ENCODE data around the gene FOXP1. TPM values are rescaled to one million over a fixed set of nuclear protein-coding genes. Genes with fewer than 3 reads are reported as not detected.

Gene FOXP1
- total and polyA plus RNA-seq, 2 of the 13 experiments (the other 11 are each of a cell fraction or from before 2014, with no cell fraction given): 40.4 to 59.0 TPM

GRCh38 chr3:71045917-71046282, 537.6 kb downstream of the FOXP1 start (continued):
- TF ChIP-seq ZNF276 (CRISPR knock-in tag; IDR thresholded peaks at IDR 0.05; ENCODE audit: low read depth) (no peak), ZNF468 (CRISPR knock-in tag; IDR thresholded peaks at IDR 0.05) (no peak), GPN1 (CRISPR knock-in tag; IDR thresholded peaks at IDR 0.05; ENCODE audit: borderline replicate concordance) (no peak)

- BruUV-seq (replicated peaks): no TSS peak
- ATAC-seq: no peak
- no peak overlapping the region for H3K4me3 ChIP-seq (replicated peaks in 1 of 3; ENCODE audit: insufficient read depth in 1 of 3, low read depth in 2 of 3, low read length in 3 of 3)
- no peak for FAIRE-seq
- CTCF ChIA-PET (ENCODE audit: low intra/inter-chr PET ratio, low total read pairs): no interaction called here
- peaks cover 30% of the 10 kb centered on the region for H3K4me1 ChIP-seq (ENCODE audit: insufficient read depth, low read length)
- no peak overlapping the region for H2AFZ ChIP-seq (ENCODE audit: low read length)
- POLR2A ChIA-PET: no interaction called here
- 99% methylated on average over 5 of the region's 5 CpGs for WGBS (ENCODE audit: low lambda C conversion rate)
- no peak for DNase-seq (ENCODE audit: low spot score)
- intact Hi-C loops (cut with micrococcal nuclease; ENCODE audit: unreplicated experiment): no loop called here
- no peaks in the 10 kb centered on the region for H3K27me3 ChIP-seq (ENCODE audit: control insufficient read depth in 1 of 2, insufficient read depth in 2 of 2, low read length in 2 of 2)
- H3K27ac ChIP-seq (ENCODE audit: extremely low read length, insufficient read depth, low read length): no peak overlapping the region
- H3K4me2 ChIP-seq (ENCODE audit: low read depth, low read length): no peak overlapping the region
- TF ChIP-seq RBM22 (optimal IDR thresholded peaks at IDR 0.05; ENCODE audit: low read length) (peak; percentile 14), ZNF672 (CRISPR knock-in tag; IDR thresholded peaks at IDR 0.05) (no peak)
- H3K79me2 ChIP-seq (ENCODE audit: insufficient read depth, low read length): peaks cover 32% of the 10 kb centered on the region
- H4K20me1 ChIP-seq (ENCODE audit: insufficient read depth, low read length): no peaks in the 10 kb centered on the region
- no peaks in the 10 kb centered on the region for H3K9me3 ChIP-seq (ENCODE audit: low read length)
- peaks cover 23 to 70% of the 10 kb centered on the region in 2 experiments for H3K36me3 ChIP-seq (replicated peaks in 1 of 2; ENCODE audit: control insufficient read depth in 1 of 2, insufficient read depth in 2 of 2, low read length in 2 of 2)
- in situ Hi-C loops (cut with HindIII; ENCODE audit: extremely low pct_ligation_motif_present, low pct_unique_long_range_greater_than_20kb): no loop called here
- no peak overlapping the region for H3K9ac ChIP-seq (ENCODE audit: insufficient read depth, low read depth, low read length)
Measured at GRCh38 chr3:71045212-71045916, 538.2 kb downstream of the FOXP1 start.
